IPS-NIHi7 (cell line): ENCODE measurements around the gene LCLAT1.

Experiments used
- DNase-seq: peaks from one replicate; pipeline ENCODE4 v3.0.0; 2012; ENCODE audit warnings: mixed read lengths; ENCODE audit errors: extremely low spot score

LCLAT1 gene

DNA sequence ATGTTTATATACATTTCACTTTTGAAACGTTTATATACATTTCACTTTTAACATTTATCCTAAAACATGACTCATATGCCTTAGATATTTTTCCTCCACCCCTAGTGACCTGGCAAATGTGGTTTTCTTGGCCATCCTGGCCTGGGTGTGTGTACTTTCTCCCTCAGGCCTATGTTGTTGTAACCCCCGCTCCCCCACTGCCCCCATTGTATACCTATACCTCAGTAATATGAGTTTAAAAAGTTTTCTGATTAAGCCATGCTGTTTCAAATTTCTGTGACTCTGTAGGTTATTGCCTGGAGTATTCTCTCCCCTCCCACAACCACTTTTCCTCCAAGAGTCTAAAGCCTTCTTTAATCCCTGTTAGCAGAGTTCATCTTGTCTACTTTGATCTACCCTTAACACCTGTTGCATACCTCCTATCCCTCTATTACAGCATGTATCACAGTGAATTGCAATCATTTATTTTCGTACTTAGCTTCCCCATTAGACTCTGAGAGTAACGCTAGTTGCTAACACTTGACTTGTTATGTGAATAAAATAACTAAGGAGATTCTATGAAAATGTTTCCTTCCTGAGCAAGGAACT lies 67.9 kb downstream of the LCLAT1 start:
- no peak for DNase-seq

DNA sequence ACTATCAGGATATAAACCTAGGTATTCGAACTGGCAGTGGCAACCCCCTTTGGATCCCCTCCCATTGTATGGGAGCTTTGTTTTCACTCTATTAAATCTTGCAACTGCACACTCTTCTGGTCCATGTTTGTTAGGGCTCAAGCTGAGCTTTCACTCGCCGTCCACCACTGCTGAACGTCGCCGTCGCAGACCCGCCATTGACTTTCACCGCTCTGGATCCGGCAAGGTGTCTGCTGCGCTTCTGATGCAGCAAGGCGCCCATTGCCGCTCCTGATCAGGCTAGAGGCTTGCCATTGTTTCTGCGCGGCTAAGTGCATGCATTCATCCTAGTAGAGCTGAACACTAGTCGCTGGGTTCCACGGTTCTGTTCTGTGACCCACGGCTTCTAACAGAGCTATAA lies 69.1 kb downstream of the LCLAT1 start:
- DNase-seq: no peak

DNA sequence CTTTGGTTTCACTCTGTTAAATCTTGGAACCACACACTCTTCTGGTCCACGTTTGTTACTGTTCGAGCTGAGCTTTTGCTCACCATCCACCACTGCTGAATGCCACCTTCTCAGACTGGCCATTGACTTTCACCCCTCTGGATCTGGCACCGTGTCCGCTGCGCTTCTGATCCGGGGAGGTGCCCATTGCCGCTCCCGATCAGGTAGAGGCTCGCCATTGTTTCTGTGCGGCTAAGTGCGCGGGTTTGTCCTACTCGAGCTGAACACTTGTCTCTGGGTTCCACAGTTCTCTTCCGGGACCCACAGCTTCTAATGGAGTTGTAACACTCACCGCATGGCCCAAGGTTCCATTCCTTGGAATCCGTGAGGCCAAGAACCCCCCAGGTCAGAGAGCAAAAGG lies 72.8 kb downstream of the LCLAT1 start:
- DNase-seq: no peak

DNA sequence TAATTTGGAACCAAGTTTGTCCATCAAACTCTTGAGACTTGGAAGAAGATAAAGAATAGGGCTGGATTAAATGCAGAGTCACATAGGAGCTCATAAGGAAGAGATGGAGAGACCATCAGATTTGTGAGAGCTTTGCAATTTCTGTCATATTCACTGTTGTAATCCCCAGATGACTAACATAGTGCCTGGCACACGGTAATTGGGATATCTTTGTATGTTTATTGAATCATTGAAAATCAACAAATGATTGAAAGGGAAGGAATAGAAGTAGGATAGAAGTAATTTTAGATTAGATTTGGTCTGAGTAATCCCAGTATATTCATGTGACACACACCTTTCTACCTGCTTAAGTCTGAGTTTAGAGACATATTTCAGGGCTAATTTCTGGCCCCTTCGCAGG lies 75.4 kb downstream of the LCLAT1 start:
- DNase-seq: no peak

DNA sequence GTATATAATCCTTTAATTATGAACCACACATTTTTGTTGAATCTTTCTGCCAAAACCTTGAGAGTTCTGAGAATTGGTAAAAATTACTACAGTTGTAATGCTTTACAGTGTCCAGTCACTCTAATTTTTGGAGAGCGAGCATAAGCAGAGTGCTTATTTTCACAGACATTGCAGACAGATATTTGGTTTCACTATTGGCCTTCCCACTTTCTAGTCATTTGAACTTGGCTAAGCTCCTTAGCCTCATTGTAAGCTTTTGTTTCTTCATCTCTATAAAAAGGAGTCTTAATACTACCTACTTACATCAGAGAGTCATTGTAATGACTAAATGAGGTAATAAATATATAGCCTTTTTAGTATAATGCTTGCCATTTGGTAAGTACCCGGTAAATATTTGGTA lies 80.4 kb downstream of the LCLAT1 start:
- DNase-seq: no peak

DNA sequence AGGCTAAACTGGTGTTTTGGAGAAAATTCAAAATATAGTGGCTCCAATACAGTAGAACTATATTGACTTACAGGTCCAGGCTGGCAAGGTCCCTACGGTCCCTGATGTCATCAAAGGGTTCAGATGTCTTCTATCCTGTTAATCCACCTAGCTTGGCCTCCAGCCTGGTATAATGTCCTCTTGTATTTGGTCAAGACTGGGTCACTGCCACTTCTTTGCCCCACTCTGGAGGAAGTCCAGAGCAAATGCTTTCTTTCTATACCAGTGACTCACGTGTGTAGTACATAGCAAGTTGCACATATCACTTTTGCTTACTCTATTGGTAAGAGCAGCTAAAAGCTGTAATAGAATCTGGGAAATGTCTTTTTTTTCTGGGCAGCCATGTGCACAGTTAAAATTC lies 80.8 kb downstream of the LCLAT1 start:
- no peak for DNase-seq

DNA sequence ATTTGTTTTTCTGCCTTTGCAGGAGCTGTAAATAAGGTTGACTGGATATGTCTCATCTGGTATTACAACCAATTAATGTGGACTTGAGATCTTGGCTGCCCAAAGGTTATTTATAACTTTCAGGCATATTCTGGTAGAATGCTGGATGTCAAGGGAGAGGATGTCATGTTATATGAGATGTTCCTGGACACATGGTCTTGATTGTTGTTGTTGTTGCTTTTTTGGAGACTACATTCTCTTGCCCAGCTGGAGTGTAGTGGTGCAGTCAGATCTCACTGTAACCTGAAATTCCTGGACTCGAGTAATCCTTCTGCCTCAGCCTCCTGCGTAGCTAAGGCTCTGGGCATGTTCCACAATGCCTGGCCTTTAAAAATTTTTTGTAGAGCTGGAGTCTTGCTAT lies 83.3 kb downstream of the LCLAT1 start:
- no peak for DNase-seq

DNA sequence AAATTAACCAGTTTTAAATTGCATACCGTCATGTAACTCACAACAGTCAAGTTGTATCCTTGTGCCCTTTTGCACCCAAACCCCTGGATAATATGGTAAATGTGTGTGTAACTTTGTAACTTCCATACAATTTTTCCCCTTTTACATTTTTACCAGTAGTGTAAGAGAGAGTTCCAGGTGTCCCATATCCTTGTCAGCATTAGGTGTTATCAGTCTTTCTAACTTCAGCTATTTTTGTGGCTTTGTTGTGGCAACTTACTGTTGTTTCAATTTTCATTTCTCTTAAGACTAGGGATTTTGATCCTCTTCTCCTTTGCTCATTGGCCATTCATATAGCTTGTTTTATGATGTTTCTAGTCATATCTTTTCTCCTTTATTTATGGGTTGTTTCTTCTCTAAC lies 94.6 kb downstream of the LCLAT1 start:
- DNase-seq: no peak

DNA sequence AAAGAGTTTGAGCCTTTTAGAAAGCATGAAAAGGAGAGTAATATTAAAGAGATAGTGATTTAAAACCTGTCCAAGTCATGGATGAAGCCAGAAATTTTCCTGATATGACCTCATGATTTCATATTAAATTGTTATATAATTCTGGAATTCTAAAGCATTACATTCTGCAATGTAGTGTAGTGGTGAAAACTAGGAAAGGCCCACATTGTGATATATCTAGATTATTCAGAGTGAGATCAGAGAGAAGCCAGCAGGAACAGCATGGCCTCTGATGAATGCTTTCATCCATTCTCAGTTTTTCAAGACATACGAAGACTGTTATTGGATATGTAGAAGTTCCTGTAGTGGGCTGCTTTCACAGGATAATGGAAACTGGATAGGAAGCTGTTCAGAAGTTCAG lies 98.8 kb downstream of the LCLAT1 start:
- no peak for DNase-seq

DNA sequence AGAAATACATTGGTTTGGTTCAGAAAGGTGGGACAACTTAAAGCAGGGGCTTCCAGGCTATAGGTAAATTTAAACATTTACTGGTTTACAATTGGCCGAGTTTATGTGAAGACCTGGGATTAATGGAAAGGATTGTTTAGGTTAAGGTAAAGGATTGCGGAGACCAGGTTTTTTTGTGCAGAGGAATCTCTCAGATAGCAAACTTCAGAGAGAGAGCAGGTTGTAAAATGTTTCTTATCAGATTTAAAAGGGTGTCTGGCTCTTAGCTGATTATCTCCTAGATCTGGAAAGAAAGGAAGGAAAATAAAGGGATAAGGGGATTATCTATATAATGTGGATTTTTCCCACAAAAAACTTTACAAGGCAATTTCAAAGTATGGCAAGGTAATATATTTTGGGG lies 101.3 kb downstream of the LCLAT1 start:
- DNase-seq: no peak

DNA sequence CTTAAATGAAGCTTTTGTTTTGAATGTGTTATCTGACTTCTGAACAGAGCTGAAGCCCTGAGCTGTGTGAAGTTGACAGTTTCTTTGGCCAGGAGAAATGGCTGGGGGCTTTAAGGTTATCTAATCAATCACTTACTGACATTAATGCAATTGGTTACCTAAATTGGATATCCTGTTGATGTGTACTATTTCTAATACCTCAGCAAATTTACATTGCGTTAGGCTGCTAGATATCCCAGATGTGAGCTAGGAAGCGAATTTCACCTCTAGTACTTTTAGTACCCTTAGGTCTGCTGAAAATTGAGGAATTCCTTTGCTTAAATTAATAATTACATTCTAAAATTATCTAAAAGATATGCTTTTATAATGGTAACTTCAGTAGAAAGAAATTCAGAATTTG lies 102.0 kb downstream of the LCLAT1 start:
- no peak for DNase-seq

DNA sequence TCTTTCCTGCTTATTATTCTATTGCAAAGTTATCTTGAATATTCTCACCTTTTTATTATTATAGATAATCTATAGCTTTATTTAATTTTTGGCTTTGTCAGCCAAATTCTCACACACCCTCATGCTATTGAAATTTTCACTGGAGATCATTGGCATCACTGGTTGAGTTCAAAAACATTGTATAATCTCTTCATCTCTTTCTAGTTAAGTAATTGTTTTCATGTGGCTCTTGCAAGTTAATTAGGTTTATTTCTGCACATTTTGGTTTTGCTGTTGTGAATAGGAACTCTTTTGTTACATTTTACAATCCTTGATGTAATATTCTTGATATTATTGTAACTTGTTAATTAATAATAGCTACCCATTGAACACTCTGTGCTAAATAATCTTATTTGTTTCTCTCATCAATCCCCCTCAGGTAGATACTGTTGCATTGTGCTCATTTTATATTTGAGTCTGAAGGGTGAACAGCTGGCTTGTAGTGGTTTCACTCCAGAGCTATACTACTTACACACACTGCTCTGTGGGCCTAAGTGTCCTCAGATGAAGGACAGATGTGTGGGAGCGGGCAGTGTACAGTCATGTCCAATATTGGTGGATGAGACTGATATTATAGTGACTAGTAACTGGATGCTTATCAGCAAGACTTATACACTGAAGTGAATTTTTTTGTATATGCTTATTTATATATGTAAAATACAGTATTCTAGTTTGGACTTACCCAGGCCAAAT lies 112.7 kb downstream of the LCLAT1 start:
- no peak for DNase-seq

DNA sequence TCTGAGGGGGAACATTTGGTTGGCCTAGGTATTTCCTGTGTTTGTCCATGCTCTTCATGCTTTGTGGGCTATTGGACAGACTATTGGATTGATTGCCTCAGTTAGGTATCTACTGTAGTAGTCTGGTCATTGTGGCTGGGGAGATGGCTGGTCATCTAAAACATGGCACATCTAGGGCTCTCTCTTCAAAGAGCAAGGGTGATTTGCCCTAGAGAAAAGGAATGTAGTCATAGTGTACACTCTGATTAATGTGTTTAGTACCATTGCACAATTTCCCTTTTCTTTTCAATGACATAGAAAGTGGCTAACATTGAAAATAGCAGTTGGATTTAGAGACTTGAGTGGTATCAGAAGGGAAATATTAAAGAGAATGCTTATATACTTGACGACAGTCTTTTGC lies 114.3 kb downstream of the LCLAT1 start:
- DNase-seq: no peak

DNA sequence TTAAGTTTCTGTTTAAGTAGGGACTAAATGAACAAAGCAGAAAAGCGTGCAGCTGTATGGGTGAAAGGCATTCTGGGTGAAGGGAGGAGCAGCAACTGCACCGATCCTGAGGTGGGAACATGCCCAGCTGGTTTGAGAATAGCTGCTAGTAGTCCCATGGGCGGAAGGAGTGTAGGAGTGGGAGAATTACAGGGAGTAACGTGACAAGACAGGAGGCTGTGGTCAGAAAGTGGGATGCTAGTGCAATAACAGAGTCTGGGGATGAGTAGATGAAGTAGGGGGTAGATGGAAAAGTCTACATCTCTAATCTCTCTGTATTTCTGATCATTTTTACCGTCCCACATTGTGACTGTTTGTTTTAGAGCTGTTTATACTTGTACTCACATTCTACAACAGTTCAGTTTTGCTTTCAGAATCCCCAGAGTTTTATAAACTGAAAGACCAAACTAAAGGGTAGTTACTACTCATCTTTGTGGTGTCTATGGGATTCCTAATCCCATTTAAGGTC lies 118.9 kb downstream of the LCLAT1 start:
- no peak for DNase-seq

DNA sequence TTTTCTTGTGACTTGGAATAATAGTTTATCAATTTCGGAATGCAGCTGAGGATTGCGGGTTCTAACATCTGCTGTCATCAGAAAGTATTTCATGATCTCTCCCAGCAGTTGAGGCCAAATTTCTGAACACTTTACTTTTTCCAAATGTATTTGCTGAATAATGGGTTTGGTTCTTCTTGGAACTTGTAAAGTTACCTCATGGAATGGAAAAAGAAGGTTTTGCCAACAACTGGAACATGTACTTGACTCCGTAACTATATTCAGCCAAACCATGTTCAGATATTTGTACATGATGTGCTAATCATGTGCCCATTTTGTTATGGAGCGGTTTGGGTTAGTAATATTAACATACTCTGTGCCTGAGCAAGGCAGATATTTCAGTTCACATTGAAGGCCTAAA lies 119.6 kb downstream of the LCLAT1 start:
- no peak for DNase-seq

DNA sequence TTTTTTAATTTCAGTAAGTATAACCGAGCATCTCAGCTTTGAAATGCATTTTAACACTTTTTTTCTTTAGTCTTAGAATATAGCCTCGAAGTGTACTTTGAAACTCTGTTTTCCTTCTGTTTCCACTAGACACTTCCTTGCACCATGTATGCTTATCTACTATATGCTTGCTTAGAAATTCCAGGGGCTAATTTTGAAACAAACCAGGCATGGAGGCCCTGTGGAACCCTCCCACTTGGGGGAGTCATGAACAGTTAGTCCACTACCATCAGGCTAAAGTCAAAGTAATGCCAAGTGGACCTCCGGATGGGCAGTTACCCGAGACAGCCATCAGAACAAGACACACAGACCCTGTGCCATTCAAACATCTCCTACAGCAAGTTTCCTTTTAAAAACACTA lies 120.3 kb downstream of the LCLAT1 start:
- DNase-seq: no peak

DNA sequence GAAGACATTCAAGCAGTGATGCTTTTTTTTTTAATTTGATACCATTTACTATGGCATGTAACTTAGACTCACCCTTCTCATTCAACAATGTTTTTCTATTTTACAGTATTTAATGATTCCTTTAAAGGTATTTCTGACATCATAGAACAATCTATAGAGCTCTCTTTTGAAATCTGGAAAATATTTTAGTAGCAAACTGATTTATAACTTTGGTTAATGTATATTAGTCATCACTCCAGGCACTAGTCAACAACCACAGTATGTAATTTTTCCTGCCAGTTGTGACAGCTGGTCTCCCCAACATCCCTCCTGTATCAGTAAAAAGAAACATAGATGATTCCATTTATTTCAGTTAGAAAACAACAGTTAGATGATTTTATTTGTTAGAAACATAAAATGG lies 122.9 kb downstream of the LCLAT1 start:
- no peak for DNase-seq

DNA sequence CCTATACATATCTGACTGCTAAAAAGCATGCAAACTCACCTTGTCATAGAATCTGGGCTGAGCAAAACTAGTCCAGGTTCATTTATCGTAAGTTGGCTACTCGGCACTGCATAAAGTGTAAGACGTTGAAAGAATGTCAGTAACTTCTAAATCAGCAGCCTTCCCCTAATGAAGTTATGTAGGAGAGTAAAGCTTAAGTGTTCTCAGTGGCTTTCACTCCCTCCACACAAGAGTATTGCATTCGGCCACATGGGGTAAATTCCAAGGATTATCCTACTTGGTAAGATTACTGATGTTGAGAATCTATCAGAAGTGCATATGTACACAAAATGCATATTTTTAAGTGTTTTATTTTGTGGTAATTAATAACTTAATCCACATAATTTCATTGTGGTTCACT lies 130.1 kb downstream of the LCLAT1 start:
- DNase-seq: no peak

DNA sequence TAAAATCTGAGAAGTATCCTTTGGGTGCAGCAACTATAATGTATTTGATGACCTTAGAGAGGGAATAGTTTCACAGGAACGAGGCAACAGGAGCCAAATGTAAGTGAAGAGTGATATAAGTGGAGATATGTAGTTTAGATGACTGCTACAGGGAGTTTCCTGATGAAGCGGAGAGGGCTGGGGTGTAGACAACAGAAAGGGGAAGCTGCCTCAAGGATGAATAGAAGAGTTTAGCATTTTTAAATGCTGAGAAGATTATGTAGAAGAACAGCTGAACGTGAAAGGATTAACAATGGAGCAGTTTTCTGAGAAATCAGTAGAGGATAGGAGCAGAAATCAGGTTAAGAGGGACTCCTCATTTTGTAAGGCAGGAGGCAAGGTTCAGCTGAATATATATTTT lies 133.3 kb downstream of the LCLAT1 start:
- DNase-seq: no peak

DNA sequence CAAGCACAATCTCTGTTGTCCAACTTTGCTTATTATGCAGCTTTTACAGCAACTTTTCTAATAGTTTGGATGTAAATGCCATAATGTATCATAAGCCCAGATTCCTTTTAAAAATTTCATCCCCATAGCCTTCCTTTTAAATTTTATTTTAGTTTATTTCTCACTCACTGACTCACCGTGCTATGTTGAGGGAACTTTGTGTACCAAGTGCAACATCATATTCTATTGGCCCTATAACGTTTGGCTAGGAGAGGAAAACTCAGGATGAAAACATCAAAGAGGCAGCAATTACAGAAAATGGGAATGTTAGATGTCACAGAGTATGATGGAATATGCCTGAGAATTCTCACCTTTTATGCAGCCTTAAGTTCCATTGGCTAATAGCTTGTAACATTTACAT lies 135.5 kb downstream of the LCLAT1 start:
- DNase-seq: no peak

DNA sequence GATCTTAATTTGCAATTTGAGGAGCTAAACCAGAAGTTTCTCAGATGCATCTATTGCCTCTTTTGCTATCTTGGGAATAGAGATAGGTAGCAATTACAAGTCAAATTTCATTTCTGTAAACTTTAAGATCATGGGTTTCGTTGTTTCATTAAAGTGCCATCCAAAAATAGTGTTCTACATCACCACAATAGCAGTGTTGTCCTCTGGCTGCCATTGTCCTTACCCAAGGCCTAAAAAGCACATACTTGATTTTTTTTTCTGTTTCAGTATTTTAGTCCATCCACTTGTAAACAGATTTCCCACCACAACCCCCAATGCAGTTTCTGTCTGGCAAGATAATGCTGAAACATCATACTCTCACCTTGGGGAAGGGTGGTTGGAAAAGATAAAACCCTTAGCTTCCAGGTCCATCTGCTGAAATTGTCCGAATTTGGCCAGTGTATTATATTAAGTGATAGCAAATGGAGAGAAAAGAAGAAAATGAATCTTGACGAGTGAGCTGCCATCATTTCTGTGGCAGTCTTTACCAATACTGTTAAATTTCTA lies 136.2 kb downstream of the LCLAT1 start:
- DNase-seq: no peak

DNA sequence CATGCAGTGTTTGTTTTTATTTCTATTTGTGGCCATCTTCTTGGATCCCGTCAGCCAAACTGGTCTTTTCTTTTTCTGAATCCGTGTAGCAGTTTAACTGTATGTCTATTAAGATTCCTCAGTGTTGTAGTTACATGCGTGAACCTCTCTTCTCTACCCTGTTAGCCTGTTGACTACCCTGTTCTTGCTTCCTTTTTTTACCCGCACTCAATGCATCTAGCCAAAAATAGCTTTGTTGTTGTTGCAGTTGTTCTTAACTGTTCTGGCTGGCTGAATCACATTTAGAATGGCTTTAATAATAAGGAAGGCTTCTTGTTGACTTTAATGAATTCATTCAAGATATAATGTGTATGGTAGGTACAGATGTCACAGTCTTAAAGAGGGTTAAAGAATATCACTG lies 137.1 kb downstream of the LCLAT1 start:
- DNase-seq: no peak

DNA sequence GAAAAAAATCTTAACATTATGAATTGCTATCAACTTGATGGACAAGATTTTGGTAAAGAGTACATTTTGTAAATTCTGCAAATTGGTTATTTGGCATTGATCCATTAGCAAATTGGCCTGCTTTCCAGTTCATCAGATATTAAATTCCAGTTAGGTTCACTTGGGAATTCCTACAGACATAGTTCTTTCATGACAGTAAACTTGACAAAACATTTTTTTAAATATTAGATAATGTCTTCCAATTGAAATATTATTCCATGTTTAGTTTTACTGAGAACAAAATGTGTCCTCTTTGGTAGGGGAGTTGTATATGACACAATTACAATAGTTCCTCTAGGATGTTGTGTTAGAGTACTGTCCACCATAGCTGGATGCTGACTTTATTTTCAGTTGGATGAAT lies 141.9 kb downstream of the LCLAT1 start:
- DNase-seq: no peak

DNA sequence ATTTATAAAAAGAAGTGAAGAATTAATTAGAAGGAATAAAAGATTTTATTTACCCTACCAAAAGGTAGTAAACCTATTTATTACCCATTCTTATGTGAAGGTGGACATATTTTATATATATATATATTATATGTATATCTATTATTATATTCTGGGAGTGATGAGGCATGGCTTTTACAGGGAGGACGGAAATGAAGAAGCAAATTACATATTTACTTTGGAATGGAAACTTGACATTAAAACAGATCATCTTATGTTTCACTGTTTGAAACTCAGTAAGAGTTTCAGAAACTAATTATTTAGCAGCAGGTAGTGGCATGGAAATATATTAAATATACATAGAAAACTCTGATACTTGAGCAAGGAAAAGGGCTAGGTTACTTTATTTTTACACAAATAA lies 143.4 kb downstream of the LCLAT1 start:
- DNase-seq: no peak
